GM10847 (cell line): ENCODE data around the gene AKT1.

Source experiments
- POLR2A ChIP-seq: IDR thresholded peaks from 2 replicates; pipeline ENCODE4 v1.6.1; 2011; ENCODE audit not compliant: insufficient read length; ENCODE audit errors: extremely low read depth

AKT1 gene

DNA sequence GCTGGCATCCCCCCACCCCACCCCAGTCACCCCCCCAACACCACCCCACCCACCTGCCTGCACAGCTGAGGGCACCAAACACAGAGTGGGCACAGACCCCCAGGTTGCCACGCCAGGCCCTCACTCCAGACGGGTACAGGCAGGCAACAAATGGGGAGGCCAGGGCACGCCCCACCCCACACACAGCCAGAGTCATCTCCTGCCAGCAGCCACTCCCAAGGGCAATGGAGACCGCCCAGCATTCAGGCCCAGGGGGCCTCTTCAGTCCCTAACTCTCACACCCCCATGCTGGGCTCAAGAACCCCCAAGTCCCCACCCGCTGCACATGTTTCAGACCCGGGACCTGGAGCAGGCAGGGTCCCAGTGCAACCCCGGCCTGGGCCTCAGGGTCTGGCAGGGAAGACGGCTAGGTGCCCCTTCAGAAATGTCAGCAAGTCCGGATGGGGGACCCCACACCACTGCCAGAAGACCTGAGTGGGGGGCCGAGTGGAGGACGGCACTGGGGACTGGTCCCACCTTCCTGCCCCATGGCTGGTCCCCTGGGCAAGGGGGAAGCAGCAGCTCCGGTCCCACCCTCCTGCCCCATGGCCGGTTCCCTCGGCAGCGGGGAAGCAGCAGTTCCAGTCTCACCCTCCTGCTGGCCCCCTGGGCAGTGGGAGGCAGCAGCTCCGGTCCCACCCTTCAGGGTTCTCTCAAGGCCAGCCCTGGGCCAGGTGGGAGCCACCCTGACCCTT, 11.9 kb downstream of the AKT1 start:
- TF ChIP-seq POLR2A: no peak

DNA sequence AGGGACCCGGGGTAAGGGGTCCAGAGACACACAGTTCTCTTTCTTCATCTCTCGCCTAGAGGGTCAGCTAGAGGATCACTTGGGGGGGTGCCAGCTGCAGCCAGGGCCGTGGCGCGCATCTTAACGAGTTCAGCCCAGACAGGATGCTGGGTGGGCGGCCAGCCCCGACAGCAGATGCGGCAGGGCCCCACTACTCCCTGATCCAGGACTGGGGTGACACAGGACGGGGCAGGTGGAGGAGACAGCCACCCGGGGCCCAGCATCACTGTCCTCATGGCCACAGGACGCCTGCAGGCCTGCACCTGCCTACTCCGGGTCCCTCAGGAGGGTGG, 12.8 kb downstream of the AKT1 start:
- no peak for TF ChIP-seq POLR2A

DNA sequence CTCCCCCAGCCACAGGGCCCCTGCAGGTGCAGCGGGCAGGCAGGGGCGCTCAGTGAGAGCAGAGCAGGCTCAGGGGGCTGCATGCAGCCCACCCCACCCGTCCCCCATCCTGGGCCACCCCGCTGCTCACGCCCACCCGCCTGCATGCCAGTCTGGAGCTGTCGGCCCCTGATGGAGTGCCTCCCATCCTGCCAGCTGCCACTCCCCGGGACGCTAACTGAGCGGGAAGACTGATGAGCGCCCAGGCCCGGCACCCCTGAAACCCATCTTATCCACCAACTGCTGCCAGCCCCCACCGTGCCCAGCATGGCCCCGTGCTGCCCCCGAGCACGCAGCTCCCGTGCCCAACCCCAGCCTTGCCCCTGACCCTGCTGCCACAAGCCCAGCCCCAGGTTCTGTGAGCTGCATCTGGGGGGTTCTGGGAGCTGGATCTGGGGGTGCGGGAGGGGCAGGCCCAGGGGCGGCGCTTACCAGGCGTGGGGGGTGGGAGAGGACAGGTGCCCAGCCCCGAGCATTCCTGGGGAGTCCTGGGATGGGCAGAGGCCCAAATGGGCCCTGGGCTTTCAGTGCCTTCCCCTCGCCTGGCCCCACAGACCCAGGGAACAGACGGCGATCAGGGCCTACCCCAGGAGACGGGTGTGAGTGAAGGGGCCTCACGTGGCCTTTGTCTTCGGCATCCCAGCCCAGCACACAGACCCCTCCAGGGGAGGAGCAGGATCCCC, 13.3 kb downstream of the AKT1 start:
- no peak for TF ChIP-seq POLR2A

DNA sequence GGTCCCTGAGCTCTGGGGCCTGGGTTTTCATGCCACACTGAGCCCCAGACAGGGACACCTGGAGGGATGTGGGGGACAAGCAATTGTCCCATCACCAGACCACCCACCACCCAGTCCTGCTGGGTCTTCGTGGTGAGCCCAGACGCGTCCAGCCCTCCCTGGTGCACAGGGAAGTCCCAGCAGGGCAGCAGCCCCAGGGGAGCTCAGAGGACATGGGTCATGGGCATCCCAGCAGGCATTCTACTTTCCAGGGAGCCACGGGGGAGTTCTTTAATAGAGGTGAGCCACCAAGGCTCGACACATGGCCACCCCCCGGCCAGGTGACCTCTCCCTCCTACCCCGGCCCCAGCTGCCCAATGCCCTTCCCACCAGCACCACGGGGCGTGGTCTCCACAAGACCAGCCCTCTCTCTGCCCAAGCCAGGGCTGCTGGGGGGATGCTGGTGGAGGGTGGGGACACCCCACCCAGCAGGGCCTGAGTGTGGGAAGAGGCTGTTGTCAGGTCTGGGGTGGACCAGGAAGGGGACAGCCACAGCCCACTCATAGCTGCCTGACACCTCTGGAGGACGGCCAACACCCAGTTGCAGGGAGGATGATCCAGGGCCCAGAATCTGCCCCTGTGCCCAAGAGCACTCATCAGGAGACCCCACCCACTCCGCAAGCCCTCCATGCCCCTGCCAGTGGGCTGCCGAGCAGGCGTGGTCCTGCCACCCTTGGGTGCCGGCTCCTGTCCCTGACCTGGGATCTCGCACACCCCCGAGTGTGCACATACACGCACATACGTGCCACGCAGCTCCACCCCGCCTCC, 14.1 kb downstream of the AKT1 start:
- no peak for TF ChIP-seq POLR2A

DNA sequence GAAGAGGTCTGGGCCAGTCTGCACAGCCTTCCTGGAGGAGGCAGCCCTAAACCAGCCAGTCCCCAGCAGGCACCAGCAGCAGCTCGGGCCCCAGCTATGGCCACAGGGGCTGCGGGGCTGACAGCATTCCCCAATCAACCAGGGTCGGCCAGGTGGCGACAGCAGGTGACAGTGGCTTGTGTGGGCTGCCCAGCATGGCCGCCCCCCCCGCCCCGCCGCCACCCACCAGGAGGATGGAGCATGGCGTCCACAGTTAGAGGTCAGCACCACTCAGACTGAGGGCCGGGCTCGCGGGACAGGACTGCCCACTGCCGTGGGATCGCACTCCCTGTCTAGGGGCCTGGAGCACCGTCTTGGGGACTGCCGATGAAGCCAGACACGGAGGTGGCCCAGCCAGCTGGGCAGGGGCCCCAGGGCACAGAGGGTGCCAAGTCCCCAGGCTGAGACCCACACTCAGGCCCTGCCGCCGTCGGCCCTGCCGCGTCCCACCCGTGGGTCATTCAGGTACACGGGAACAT, 15.0 kb downstream of the AKT1 start:
- no peak for TF ChIP-seq POLR2A

DNA sequence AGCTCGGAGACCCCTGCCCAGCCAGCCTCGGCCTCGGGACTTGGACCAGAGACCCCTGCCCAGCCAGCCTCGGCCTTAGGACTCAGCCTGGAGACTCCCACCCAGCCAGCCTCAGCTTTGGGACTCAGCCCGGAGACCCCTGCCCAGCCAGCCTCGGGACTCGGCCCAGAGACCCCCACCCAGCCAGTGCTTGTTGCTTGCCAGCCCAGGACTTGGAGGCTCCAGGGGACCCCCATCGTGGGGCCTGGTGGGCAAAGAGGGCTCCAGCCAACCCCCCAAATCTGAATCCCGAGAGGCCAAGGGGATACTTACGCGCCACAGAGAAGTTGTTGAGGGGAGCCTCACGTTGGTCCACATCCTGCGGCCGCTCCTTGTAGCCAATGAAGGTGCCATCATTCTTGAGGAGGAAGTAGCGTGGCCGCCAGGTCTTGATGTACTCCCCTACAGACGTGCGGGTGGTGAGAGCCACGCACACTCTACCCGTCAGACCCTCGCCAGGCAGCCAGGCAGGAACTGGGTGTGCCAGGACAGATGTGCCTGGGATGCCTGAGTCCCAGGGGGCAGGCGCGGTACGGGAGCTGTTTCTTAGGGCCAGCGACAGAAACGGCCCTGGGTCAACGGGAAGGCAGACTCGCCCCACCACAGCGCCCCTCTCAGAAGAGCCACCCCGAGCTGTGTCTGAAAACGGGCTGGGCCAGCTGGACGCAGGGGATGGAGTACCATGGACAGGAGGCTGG, 15.6 kb downstream of the AKT1 start:
- TF ChIP-seq POLR2A: no peak

DNA sequence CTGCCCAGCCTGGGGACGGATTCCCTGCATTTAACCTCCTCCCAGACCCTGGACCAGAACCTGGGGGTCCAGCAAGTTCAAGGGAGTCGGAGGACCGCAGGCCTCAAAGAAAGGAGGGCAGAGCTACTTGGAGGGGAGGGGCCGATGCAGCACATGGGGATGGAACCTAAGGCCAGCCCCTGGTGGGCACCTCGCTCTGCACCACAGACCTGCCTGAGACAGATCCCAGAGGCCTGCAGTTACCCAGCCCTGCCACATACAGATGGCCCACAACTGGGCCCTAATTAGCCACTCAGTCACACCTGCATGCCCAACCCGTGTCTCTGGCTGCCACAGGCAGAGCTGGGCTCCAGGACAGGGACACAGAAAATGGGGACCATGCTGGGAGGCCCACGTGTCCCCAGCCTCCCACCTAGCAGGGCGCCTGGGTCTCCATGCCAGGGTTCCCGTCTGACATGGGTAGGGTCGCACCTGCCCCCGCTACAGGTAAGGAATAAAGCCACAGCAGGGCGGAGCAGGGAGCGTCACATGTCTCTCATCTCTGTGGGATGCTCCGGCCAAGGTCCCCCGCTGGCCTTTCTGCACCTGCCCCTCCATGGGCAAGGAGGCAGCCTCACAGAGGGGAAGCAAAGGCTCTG, 16.7 kb downstream of the AKT1 start:
- TF ChIP-seq POLR2A: no peak

DNA sequence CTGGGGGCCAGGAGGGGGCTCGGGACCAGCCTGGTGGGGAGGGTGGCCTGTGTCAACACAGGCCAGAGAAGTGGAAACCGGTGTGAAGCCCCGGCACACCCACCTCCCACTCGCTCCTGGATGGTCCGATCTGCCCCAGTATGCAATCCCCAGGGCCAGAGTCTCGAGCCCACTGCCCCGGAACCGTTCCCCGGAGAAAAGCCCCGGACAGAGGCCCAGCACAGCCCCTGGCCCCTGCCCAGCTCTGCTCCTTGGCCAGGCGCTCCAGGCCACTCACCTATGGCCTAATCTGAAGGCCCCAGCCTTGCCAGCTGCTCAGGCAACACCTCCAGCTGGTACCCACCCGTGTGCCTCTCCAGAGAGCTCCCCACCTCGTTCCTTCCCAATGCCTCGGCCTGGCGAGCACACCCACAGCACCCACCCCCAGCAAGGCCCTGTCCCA, 17.7 kb downstream of the AKT1 start:
- no peak for TF ChIP-seq POLR2A

DNA sequence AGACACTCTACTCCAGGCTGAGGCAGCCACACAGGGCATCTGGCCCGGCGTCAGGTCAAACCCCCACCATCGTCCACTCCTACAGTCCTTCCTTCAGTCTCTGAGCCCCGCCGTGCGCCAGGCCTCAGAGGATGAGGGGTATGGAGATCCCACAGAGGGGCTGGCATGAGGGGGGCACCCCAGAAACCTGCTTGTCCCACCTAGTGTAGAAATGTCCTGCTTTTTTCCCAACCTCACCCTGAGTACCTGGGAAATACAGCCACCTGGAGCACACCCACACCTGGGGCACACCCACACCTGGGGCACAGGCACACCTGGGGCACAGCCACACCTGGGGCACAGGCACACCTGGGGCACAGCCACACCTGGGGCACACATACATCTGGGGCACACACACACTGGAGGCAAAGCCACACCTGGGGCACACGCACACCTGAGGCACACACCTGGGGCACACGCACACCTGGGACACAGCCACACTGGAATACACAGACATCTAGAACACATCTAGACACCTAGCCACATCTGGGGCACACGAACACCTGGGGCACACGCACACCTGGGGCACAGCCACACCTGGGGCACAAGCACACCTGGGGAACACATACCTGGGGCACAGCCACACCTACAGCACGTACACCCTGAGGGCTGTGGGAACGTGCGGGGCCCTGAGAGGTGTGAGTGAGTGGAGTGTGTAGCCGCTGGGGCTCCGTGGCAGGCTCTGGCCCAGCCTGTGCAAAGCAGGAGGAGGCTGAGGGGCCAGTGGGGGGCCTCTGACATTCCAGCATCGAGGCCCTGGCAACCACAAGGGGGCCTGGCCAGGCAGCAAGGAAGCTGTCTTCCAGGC, 18.4 kb downstream of the AKT1 start:
- TF ChIP-seq POLR2A: no peak

DNA sequence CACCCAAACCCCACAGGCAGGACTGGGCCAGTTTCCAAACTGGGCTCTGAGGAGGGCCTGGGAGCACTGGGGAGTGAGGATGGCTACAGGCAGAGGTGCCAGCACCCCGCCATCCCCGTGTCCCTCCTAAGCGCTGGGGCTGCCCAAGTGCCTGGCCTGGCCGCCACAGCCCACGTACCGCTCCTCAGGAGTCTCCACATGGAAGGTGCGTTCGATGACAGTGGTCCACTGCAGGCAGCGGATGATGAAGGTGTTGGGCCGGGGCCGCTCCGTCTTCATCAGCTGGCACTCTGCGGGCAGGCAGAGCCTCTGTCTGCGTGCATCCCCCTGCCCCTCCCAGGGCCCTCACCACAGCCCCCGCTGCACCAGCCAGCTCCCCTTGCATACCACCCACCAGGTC, 19.1 kb downstream of the AKT1 start:
- TF ChIP-seq POLR2A: no peak

DNA sequence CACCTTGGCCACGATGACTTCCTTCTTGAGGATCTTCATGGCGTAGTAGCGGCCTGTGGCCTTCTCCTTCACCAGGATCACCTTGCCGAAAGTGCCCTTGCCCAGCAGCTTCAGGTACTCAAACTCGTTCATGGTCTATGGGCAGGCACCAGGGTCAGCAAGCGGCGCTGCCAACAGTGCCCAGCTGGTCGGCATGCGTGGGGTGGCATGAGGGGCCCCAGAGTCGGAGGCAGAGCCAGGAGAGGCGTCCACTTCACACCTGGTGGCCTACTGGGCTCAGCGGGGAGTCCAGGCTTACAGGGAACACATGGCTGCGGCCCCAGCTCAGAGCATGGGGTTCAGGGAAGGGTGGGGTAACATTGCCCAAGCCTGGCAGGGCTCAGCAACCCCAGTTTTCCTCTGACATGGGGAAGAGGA, 20.5 kb downstream of the AKT1 start:
- TF ChIP-seq POLR2A: no peak

DNA sequence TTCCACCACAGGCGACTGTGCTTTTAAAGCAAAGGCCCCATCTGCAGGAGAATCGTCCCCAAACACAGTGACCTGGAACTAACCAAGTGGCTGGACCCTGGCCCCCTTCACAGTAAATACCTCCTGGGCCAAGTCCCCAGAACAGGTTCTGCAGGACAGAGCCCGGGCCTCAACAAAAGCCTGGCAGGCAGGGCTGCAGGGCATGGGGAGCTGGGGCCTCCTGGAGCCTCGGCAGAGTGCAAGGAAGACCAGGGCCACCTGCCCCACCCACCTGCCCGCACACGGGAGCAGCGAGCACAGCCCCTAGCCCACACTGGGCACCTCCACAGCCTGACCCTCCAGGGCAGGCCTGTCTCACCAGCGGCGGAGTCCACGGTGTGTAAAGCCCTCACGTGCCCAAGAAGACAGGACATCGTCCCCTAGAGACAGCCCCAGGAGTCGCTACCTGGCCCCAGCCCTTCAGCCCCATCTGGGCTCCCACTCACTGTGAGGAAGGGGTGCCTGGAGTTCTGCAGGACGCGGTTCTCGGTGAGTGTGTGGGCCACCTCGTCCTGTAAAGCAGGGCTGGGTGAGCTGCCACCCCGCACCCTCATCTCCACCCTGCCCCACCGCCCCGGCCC, 21.0 kb downstream of the AKT1 start:
- TF ChIP-seq POLR2A: no peak
